HG03066 (cell line): ENCODE data around the gene FAM131C.

Experiments used
- ATAC-seq: cut with Tn5 transposase; IDR thresholded peaks from one replicate; pipeline ENCODE4 v1.9.1; 2021; ENCODE audit warnings: low read depth; ENCODE audit not compliant: unreplicated experiment

The FAM131C gene

DNA sequence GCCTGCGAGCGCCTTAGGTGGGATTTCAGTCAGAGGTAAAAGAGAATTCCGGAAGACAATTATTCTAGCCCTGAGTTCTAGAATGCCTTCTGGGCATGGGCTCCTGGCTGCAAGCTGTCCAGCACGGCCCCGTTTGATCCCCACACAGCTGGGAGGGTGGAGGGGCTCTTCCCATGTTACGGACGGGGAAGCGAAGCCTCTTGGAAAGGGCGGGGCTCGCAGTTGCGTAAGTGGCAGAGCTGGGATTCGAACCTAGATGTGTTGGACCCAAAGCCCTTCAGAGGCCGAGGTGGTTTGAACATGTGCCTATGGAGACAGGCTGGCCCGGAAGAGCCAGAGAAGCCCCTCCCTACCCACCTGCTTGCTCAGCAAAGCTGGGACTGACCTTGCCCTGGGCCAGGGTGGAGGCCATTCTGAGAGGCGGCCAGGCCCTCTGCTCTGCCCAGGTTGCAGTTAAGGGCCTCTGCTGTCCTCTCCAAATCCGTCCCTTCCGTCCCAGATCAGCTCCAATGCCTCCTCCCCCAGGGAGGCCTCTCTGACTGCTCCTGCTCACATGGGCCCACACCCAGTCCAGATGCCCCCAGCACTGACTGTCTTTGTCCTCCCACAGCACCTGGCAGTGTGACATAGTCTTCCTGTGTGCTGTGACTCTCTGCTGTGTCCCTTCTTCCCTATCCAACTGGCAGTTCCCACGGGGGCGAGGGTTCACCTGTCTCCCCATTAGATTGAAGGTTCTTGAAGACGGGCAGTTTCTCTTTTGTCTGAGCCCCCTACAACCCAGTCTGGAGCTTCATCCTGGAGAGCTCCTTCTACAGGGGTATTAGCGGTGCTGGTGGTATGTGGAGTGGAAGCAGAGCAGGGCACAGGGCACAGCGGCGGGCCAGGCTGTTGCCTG, 54.5 kb downstream of the FAM131C start:
- no peak for ATAC-seq

DNA sequence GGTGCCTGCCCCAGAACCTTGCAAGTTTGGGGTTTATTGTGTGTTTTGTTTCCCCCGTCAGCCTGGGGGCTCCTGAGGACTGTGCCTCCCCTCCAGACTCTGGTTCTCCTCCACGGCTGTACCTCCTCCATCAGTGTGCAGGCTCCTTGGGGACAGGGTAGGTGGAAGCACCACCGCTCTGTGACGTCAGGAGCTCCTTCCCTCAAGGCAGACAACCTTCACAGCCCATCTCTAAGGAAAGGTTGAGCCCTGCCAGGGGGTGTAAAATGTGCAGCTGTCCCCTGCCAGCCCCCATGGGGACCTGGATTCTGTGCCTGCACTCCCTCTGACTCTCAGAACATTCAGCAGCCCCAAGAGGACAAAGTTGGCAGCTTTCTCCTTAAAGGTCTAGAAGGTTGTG, 55.1 kb downstream of the FAM131C start:
- no peak for ATAC-seq

DNA sequence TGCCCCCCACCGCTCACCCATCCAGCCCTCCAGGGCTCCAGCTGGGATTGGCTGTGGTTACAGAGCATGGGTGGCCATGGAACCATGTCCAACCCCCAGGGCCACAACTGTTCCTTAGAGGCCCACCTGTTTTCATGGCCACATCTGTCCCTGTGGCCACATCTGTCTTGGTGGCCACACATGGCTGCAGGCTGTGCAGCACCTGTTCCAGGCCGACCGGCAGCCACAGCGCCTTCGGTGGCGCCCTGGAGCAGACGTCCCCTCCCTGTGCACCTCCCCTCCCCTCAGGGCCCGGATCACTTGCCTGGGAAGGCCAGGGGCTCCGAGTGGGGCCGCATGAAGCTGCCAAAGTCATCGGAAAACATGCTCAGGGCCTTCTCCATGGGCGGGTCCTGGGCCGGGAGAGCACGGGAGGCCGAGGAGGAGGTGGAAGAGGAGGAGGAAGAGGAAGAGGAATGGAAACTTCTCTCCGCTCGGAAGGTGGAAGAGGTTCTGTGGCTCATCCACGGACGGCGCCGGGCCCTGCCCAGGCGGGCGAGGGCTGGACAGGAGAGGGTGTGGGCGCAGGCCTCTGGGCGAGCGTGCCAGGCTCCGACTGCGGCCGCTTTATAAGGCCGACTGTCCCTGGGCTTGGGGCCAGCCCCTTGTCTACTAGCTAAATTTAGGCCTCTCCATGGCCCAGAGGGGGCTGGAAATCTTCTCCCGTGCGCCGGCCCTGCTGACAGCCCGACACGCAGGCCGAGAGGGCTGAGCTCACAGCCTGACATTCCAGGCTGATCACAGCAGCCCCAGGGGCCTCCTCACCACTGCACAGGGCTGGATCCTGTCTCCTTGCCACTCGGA, 55.8 kb downstream of the FAM131C start, which contains the start of gene HSPB7:
Gene HSPB7 (minus strand): TSS at position 583 of the 843 bp plus-strand sequence. CDS start 80 bp downstream, at position 503.
- ATAC-seq: no peak

DNA sequence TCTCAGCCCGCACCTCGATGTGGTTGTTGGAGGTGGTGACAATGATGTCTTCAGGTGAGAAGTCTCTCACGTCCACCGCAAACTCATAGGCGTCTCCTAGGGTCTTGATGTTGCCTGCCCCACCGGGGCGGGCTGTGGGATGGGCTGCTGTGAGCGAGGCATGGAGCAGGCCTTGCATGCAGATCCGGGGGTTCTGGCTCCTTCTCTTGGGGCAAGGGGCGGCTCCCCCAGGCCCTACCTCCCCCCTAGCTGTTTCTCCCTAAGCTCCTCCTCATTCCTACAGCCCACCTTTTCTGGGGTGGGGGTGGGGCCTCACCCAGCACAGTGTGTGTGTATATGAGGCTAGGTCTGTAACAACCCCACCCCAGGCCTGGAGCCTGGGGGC, 56.4 kb downstream of the FAM131C start:
- no peak for ATAC-seq

DNA sequence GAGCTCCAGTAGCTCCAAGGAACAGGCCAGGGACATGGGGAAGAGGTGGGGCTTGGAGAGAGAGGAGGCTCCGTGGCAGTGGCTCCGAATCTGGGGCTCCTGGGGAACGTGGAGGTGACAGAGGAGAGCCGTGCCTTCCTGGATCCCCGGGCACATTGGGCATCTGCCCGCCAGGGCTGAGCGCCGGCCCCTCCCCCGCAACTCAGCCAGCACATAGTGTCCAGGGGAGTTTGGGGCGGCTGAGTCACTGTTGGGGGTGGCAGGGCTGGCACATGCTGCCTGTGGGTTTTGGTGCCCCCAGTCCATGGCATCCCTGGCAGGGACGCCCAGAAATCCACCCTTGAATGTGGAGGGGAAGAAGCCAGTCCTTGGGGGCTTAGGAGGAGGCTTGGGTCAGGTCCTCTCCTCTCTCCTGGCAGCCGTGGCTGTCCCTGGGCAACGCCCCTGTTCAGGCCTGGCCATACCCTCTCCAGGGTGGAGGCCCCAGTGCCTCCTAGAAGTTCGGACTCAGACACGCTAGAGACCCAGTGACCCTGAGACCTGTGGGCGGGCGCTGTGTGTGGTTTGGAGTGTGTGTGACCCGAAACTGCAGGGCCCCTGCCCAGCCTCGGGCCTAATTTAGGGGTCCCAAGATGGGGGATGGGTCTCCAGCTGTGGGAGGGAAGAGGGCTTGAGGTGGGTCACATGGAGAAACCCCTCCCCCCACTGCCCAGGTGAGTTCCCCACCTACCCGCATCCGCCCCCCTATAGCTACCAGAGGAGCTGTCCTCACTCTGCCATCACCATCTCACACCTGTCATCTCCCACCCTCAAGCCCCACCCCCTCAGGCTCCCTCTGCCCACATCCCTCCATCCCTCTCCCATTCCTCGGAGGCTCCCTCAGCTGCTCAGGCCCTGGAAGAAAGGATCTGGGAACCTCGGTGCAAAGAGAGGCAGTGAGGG, 57.2 kb downstream of the FAM131C start:
- no peak for ATAC-seq

DNA sequence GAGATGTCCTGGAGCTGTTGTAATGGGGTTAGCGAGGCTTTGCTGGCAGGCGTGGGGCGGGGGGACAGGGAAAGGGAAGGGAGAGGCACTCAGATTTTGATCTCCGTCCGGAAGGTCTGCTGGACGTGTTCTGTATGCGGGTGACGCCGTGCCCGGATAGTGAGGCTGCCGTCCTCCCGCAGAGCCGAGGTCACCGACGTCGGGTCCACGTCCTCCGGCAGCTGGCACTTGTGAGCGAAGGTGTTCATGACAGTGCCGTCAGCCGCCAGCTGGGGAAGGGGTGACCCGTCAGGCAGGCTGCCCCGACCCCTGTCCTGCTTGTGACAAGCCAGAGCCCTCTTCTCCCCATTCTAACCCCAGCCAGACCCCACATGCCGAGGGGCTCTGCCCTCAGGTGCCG, 58.0 kb downstream of the FAM131C start:
- ATAC-seq: no peak

GRCh38 chr1:16014509-16015482, 58.7 kb downstream of the FAM131C start:
- ATAC-seq: no peak

DNA sequence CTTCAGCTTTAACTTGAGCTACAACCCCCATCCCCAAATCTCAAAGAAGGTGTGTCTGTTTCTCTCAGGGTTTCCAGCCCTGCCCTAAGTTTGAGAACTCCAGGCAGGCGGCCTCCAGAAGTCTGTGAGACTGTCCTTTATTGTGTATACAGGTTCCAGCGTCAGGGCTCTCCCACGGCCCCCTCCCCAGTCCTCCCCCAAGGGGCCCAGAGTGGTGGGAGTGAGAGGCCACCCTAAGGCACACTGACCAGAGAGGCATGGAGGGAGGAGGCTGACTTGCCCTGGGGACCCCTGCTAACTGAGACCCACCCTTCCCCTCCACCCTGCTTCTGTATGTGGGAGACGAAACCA, 59.6 kb downstream of the FAM131C start:
- ATAC-seq: no peak

- no peak for ATAC-seq
These were observed 60.1 kb downstream of the FAM131C start for GRCh38 chr1:16013220-16013907.

- ATAC-seq: no peak
These were observed 60.7 kb downstream of the FAM131C start for GRCh38 chr1:16012590-16013219.

GRCh38 chr1:16011936-16012589, 61.4 kb downstream of the FAM131C start:
- ATAC-seq: no peak

GRCh38 chr1:16010837-16011236, 62.6 kb downstream of the FAM131C start:
- ATAC-seq: no peak

DNA sequence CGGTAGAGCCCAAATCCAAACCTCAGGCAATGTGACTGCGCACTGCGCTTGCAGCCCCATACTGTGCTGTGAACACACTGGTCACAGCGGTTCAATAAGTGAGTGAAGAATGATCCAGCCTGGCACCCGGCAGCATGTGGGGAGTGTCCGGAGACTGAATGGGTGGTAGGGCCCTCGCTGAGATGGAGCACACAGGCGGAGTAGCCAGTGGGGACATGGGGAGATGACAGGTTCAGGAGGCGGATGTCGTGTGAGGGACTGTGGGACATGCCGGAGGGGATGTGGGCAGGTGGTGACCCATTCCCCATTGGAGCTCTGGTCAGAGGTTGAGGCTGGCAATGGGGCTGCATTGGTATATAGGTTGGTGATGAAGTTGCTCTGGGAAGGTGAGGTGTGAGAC, 63.8 kb downstream of the FAM131C start:
- ATAC-seq: no peak

GRCh38 chr1:16009030-16009460, 64.4 kb downstream of the FAM131C start:
- ATAC-seq: no peak
